Skeletal muscle cell (primary cell): ENCODE data around the gene DISP2.

Experiments
- DNase-seq: peaks from one replicate; pipeline ENCODE4 v3.0.0-alpha.2; 2010; ENCODE audit warnings: low read depth
- H3K4me3 ChIP-seq: 2 replicates; pipeline ENCODE4 v1.5.1; 2011; ENCODE audit warnings: low read depth, mild to moderate bottlenecking, control low read depth, low read length, moderate library complexity

Gene DISP2

GRCh38 chr15:40354408-40355171 is 3.4 kb upstream of the DISP2 start:
- peak; percentile 74 for DNase-seq
- no peak overlapping the region for H3K4me3 ChIP-seq

GRCh38 chr15:40355976-40356585 is 1.9 kb upstream of the DISP2 start:
- H3K4me3 ChIP-seq = no peak overlapping the region
- DNase-seq = no peak

GRCh38 chr15:40357246-40357645 is 773 bp upstream of the DISP2 start:
- peak overlapping the region; percentile 53 for H3K4me3 ChIP-seq
- DNase-seq = no peak

- DNase-seq = no peak
- peak overlapping the region; percentile 45 for H3K4me3 ChIP-seq
These were observed 693 bp downstream of the DISP2 start for GRCh38 chr15:40358471-40359353.

GRCh38 chr15:40360015-40360414 is 2.0 kb downstream of the DISP2 start:
- no peak overlapping the region for H3K4me3 ChIP-seq
- DNase-seq = no peak

GRCh38 chr15:40361640-40362039 is 3.6 kb downstream of the DISP2 start:
- no peak for DNase-seq
- no peak overlapping the region for H3K4me3 ChIP-seq

- DNase-seq = no peak
These were observed 5.6 kb downstream of the DISP2 start for GRCh38 chr15:40363611-40364010.

GRCh38 chr15:40364251-40364650 is 6.2 kb downstream of the DISP2 start:
- no peak overlapping the region for H3K4me3 ChIP-seq
- DNase-seq = no peak

More at GRCh38 chr15:40363611-40364010, 5.6 kb downstream of the DISP2 start:
- no peak overlapping the region for H3K4me3 ChIP-seq

GRCh38 chr15:40365016-40365415 is 7.0 kb downstream of the DISP2 start:
- no peak for DNase-seq
- H3K4me3 ChIP-seq = no peak overlapping the region

GRCh38 chr15:40365624-40366456 is 7.8 kb downstream of the DISP2 start:
- no peak for DNase-seq
- no peak overlapping the region for H3K4me3 ChIP-seq

GRCh38 chr15:40366457-40367370 is 8.7 kb downstream of the DISP2 start:
- no peak for DNase-seq
- no peak overlapping the region for H3K4me3 ChIP-seq

- no peak overlapping the region for H3K4me3 ChIP-seq
- DNase-seq = no peak
These were observed 9.3 kb downstream of the DISP2 start for GRCh38 chr15:40367371-40367685.

GRCh38 chr15:40367686-40368611 is 9.9 kb downstream of the DISP2 start:
- peak overlapping the region; percentile 37 for H3K4me3 ChIP-seq
- DNase-seq = peak; percentile 63

- H3K4me3 ChIP-seq = no peak overlapping the region
- DNase-seq = no peak
These were observed 10.9 kb downstream of the DISP2 start for GRCh38 chr15:40368719-40369473.

GRCh38 chr15:40369474-40369869 is 11.5 kb downstream of the DISP2 start:
- no peak for DNase-seq
- no peak overlapping the region for H3K4me3 ChIP-seq

- DNase-seq = no peak
- no peak overlapping the region for H3K4me3 ChIP-seq
These were observed 12.0 kb downstream of the DISP2 start for GRCh38 chr15:40369971-40370370.

- no peak overlapping the region for H3K4me3 ChIP-seq
- no peak for DNase-seq
These were observed 15.0 kb downstream of the DISP2 start for GRCh38 chr15:40372981-40373380.
